ENCODE data around the gene RBM45.
"Not testable (repeated sequence)": the region's sequence is repeated elsewhere in the genome, so short reads cannot be mapped to it uniquely, and the experiment has no call there.

The RBM45 gene, protein sequence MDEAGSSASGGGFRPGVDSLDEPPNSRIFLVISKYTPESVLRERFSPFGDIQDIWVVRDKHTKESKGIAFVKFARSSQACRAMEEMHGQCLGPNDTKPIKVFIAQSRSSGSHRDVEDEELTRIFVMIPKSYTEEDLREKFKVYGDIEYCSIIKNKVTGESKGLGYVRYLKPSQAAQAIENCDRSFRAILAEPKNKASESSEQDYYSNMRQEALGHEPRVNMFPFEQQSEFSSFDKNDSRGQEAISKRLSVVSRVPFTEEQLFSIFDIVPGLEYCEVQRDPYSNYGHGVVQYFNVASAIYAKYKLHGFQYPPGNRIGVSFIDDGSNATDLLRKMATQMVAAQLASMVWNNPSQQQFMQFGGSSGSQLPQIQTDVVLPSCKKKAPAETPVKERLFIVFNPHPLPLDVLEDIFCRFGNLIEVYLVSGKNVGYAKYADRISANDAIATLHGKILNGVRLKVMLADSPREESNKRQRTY

GRCh38 chr2:178112202-178113152, at the start of gene RBM45:
Gene RBM45 (plus strand): TSS chr2:178112437. CDS start chr2:178112547, 110 bp downstream.
- peak; percentile 92 to 93 for DNase-seq

- no peak for DNase-seq
Observed at GRCh38 chr2:178066324-178066723, 45.9 kb upstream of the RBM45 start.

GRCh38 chr2:178066890-178067669, 45.2 kb upstream of the RBM45 start:
- DNase-seq, result no peak

- DNase-seq, result no peak
Observed at GRCh38 chr2:178068823-178069454, 43.3 kb upstream of the RBM45 start.

GRCh38 chr2:178069551-178069950, 42.7 kb upstream of the RBM45 start:
- DNase-seq, result no peak

GRCh38 chr2:178070824-178071223, 41.4 kb upstream of the RBM45 start:
- DNase-seq, result peak in 1 of 2 experiments; percentile 8

GRCh38 chr2:178072000-178072382, 40.2 kb upstream of the RBM45 start:
- DNase-seq, result no peak

- peak; percentile 83 to 84 for DNase-seq
Observed at GRCh38 chr2:178072383-178073301, 39.6 kb upstream of the RBM45 start, which contains the start of gene PDE11A. Gene PDE11A (minus strand): TSS chr2:178072777. CDS start chr2:178072437, 340 bp downstream.

GRCh38 chr2:178074123-178075005, 37.9 kb upstream of the RBM45 start:
- no peak for DNase-seq

- no peak for DNase-seq
Observed at GRCh38 chr2:178075006-178075326, 37.3 kb upstream of the RBM45 start.

DNA sequence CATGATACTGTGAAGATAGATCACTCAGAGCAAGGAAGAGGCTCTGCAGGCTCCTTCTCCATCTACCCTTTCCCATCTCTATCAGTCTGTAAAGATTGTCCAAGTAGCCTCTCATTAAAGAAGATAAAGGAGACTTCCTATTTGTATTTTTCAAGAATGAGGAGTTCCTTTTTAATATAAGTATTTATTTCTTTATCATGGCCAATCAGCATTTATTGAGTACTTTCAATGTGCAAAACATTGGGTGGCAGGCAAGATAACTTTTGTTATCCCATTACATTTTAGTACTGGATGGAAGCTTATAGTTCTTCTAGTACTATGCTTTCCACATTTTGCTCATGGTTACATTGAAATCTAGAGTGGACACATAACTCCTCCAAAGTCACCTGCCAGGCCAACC, 36.1 kb upstream of the RBM45 start:
- no peak for DNase-seq

GRCh38 chr2:178079279-178079678, 33.0 kb upstream of the RBM45 start:
- DNase-seq, result not testable (repeated sequence)

DNA sequence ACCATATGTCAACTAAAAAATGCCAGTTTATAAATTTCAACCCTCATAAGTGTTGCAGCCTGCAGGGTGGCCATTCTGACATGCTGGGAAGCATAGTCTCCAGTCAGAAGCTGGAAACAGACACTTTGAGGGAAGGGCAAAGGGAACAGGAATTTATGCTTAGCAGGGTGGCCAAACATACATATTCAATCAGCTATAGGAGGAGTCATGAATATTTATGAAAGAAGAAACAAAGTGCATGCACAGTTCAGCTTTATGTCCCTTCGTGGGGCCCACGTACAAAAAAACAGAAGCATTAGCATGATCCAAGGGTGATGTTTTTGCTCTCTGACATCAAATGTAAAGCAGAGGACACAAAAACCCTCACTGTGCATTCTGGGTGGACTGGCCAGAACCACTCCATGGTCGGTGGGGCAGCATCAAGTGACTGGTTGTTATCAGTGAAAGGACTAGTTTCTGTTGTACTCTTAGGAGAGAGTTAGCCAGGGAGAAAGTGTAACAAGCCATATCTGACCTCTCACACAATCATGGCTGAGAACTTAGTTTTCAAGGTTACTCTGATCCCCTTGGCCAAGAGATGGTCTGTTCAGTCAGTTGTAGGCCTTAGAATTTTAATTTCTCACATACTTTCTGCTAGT, 29.7 kb upstream of the RBM45 start:
- no peak for DNase-seq

DNA sequence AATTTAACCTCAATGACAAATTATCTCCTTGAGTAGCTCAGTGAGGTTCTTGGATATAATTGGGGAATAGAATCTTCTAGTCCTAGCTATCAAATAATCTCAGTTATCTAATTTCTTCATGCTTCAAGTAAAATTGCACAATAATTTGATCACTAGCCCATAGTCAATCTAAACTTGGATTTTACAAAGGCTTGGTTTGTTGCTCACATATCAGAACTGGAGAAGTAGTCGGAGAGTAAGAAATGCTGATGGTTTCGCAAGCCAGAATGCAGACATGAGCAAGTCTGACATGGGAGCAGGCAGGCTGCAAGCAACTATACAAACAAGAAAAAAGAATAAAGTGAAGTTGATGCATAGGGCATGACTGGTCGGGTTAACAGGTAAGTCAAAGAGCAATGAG, 28.0 kb upstream of the RBM45 start:
- no peak for DNase-seq

DNA sequence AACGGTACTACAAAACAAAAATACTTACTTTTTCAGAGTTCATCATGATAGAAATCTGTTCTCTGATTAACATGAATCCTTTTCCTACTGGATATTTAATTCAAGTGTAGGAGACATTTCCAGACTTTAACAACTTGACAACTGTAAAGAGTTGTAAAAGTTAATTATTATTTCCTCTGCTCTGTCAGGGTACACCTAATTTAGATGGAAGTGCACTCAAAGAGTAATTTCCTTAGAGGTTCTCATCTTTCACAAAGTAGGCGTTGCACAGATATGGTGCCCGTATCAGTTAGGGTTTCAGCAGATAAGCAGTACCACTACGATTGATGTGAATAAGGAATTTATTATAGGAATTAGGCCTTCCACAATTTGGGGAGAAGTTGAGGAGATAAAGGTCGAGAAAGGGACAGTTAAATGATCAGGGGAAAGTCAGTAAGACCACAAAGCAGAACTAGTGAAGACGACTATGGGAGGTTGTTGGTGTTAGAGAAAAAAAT, 23.4 kb upstream of the RBM45 start:
- no peak for DNase-seq

DNA sequence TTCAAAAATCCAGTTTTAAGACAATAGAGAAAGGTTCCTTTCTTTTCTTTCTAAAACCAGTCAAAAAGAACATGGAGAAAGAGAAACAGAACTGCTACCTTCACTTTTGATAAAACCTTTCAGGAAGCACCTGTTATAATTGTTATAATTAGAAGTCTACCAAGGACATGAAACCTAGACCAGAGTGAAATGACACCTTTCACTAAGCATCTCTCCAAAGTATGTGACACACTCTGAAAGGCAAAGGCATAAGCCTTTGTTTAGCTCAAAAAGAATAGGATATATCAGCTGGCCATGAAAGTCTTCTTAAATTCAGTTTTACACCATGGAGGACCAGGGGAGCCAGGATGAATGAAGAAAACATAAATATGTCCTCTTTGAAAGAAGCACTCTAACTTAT, 18.8 kb upstream of the RBM45 start:
- no peak for DNase-seq

DNA sequence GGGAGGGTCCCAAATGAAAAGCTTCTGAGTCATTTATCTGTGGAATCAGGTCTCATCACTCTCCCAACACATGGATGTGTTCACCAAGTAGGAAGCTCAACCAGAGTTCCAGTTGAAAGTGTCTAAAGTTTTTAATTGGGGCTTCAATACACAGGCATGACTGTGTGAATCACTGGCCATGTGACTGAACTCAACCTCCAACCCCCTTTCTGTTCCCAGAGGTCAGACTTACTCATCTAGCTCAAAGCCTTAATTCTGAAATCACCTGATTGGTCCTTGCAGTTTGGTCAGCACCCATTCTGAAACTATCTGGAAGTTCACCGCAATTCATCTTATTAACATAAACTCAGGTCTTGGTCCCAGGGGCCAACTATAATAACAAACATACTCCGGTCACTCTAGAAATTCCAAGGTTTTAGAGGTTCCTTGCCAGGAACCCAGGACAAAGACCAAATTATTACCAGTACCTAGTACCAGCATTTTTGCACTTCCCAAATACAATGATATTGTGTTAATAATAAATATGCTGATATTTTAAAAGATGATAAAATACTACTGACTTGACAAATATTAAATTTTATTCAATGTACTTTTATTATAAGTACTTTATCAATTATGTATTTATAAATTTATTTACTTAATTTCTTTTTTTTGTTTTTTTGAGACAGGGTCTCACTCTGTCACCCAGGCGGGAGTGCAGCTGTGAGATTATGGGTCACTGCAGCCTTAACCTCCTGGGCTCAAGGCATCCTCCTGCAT, 10.7 kb upstream of the RBM45 start:
- no peak for DNase-seq

GRCh38 chr2:178105566-178105965, 6.7 kb upstream of the RBM45 start:
- DNase-seq, result no peak

DNA sequence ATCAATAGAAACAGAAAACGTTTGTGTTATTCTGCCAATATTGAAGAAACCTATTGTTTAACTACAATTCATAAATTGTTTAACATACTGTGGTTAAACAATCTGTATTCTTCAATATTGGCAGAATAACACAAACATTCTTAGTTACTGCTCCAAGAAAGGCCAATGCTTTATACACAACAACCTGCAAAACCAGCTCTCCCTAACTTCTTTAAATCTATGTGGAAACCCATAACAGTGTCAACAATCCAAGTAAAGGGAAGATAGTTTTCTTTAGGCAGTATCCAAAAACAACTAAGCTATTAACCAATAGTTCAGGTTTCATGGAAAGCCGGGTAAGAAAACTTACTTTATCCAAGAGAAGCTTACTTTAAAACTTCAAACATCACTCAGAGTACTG, 6.2 kb upstream of the RBM45 start:
- no peak for DNase-seq
